Thymus (tissue), 11 donors: ENCODE measurements around the gene FAM13A. TPM values are rescaled to one million over a fixed set of nuclear protein-coding genes. Genes with fewer than 3 reads are reported as not detected.
"Not testable (repeated sequence)": the region's sequence is repeated elsewhere in the genome, so short reads cannot be mapped to it uniquely, and the experiment has no call there.

Source experiments
- DNase-seq, 9 donors: peaks; one replicate each; pipeline ENCODE4 v3.0.0-alpha.2; 2013; ENCODE audit warnings: low spot score in 9 of 9, low read depth in 6 of 9, missing footprints in 1 of 9
- H3K27ac ChIP-seq, 2 donors: one replicate each; pipeline ENCODE4 v1.5.1; 2013; ENCODE audit warnings: control low read depth in 1 of 2, low read depth in 1 of 2, low read length in 1 of 2, mild to moderate bottlenecking in 1 of 2, moderate library complexity in 1 of 2
- H3K27me3 ChIP-seq, 2 donors: one replicate each; pipeline ENCODE4 v1.5.1; 2013; ENCODE audit warnings: low read length in 1 of 2; ENCODE audit not compliant: control insufficient read depth in 2 of 2, insufficient read depth in 1 of 2
- H3K36me3 ChIP-seq, 2 donors: one replicate each; pipeline ENCODE4 v1.5.1; 2013; ENCODE audit warnings: low read length in 1 of 2, mild to moderate bottlenecking in 1 of 2, moderate library complexity in 1 of 2; ENCODE audit not compliant: control insufficient read depth in 2 of 2, insufficient read depth in 2 of 2
- H3K4me1 ChIP-seq, 2 donors: one replicate each; pipeline ENCODE4 v1.5.1; 2013; ENCODE audit warnings: low read length in 2 of 2; ENCODE audit not compliant: control insufficient read depth in 2 of 2, insufficient read depth in 2 of 2
- H3K4me3 ChIP-seq, 2 donors: one replicate each; pipeline ENCODE4 v1.5.1; 2013; ENCODE audit warnings: low read length in 2 of 2, control low read depth in 1 of 2, mild to moderate bottlenecking in 1 of 2
- H3K9me3 ChIP-seq, 2 donors: one replicate each; pipeline ENCODE4 v1.5.1; 2013; ENCODE audit warnings: low read length in 1 of 2, mild to moderate bottlenecking in 1 of 2; ENCODE audit not compliant: control insufficient read depth in 2 of 2, insufficient read depth in 1 of 2
- WGBS: extraction: QIAGEN DNeasy Blood & Tissue Kit; methylation state at CpG from one replicate; pipeline ENCODE4 v1.1.7; 2013; 5-methylcytosine and 5-hydroxymethylcytosine counted together
- polyA plus RNA-seq: library from polyadenylated mRNA; stranded (reverse); fragments of 200-250 nt; gene quantifications from one replicate; pipeline ENCODE4 v1.2.3, GENCODE V29; 2013
- total RNA-seq: library from RNA; stranded (reverse); fragments of 120-200 nt; gene quantifications from one replicate; pipeline ENCODE4 v1.2.4, GENCODE V29; 2013
- donor health status: healthy.

FAM13A gene
- total and polyA plus RNA-seq, 2 donors = 9.0 to 9.3 TPM

GRCh38 chr4:88908521-88908920, 148.5 kb downstream of the FAM13A start:
- DNase-seq = no peak
- no peaks in the 10 kb centered on the region for H3K9me3 ChIP-seq
- H3K27ac ChIP-seq = no peak overlapping the region

GRCh38 chr4:88908003-88908402, 149.0 kb downstream of the FAM13A start:
- 94% methylated on average over 1 of the region's 1 CpG for WGBS
- Histone ChIP-seq H3K4me3 (no peak overlapping the region), H3K9me3 (no peaks in the 10 kb centered on the region), H3K27me3 (no peaks in the 10 kb centered on the region), H3K4me1 (no peaks in the 10 kb centered on the region), H3K36me3 (no peaks in the 10 kb centered on the region), H3K27ac (no peak overlapping the region)
- no peak for DNase-seq

More at GRCh38 chr4:88908521-88908920, 148.5 kb downstream of the FAM13A start:
- no peaks in the 10 kb centered on the region for H3K4me1 ChIP-seq
- no peak overlapping the region for H3K4me3 ChIP-seq
- H3K36me3 ChIP-seq = no peaks in the 10 kb centered on the region
- WGBS = 92% methylated on average over 3 of the region's 3 CpGs
- no peaks in the 10 kb centered on the region for H3K27me3 ChIP-seq

GRCh38 chr4:88907478-88907877, 149.5 kb downstream of the FAM13A start:
- Histone ChIP-seq H3K36me3 (no peaks in the 10 kb centered on the region), H3K27ac (no peak overlapping the region), H3K9me3 (no peaks in the 10 kb centered on the region), H3K27me3 (no peaks in the 10 kb centered on the region), H3K4me1 (no peaks in the 10 kb centered on the region), H3K4me3 (no peak overlapping the region)
- WGBS = 89% methylated on average over 5 of the region's 5 CpGs
- DNase-seq = no peak

GRCh38 chr4:88904240-88904639, 152.7 kb downstream of the FAM13A start:
- not testable (repeated sequence) for H3K27me3 ChIP-seq, H3K36me3 ChIP-seq, H3K4me3 ChIP-seq, H3K27ac ChIP-seq, H3K4me1 ChIP-seq, H3K9me3 ChIP-seq, DNase-seq
- 96% methylated on average over 3 of the region's 3 CpGs for WGBS

- Histone ChIP-seq H3K4me3 (no peak overlapping the region), H3K4me1 (no peaks in the 10 kb centered on the region), H3K36me3 (no peaks in the 10 kb centered on the region), H3K9me3 (no peaks in the 10 kb centered on the region), H3K27ac (no peak overlapping the region), H3K27me3 (no peaks in the 10 kb centered on the region)
- 96% methylated on average over 2 of the region's 2 CpGs for WGBS
- no peak for DNase-seq
Observed at GRCh38 chr4:88900432-88900831, 156.6 kb downstream of the FAM13A start.

GRCh38 chr4:88897752-88898151, 159.2 kb downstream of the FAM13A start:
- Histone ChIP-seq H3K4me3 (no peak overlapping the region), H3K4me1 (no peaks in the 10 kb centered on the region), H3K36me3 (no peaks in the 10 kb centered on the region), H3K27me3 (no peaks in the 10 kb centered on the region), H3K27ac (no peak overlapping the region), H3K9me3 (no peaks in the 10 kb centered on the region)
- DNase-seq = no peak

GRCh38 chr4:88897180-88897579, 159.8 kb downstream of the FAM13A start:
- Histone ChIP-seq H3K27me3 (no peaks in the 10 kb centered on the region), H3K4me3 (no peak overlapping the region), H3K36me3 (no peaks in the 10 kb centered on the region), H3K27ac (no peak overlapping the region), H3K9me3 (no peaks in the 10 kb centered on the region), H3K4me1 (no peaks in the 10 kb centered on the region)
- no peak for DNase-seq
- 94% methylated on average over 2 of the region's 2 CpGs for WGBS

GRCh38 chr4:88893961-88894360, 163.0 kb downstream of the FAM13A start:
- DNase-seq = no peak
- H3K4me3 ChIP-seq = no peak overlapping the region
- WGBS = 100% methylated on average over 1 of the region's 1 CpG
- no peaks in the 10 kb centered on the region for H3K9me3 ChIP-seq
- no peaks in the 10 kb centered on the region for H3K36me3 ChIP-seq
- no peaks in the 10 kb centered on the region for H3K4me1 ChIP-seq
- H3K27me3 ChIP-seq = no peaks in the 10 kb centered on the region
- H3K27ac ChIP-seq = no peak overlapping the region

GRCh38 chr4:88892646-88893045, 164.3 kb downstream of the FAM13A start:
- DNase-seq = no peak
- H3K4me1 ChIP-seq = no peaks in the 10 kb centered on the region
- no peak overlapping the region for H3K4me3 ChIP-seq
- no peaks in the 10 kb centered on the region for H3K36me3 ChIP-seq
- H3K9me3 ChIP-seq = no peaks in the 10 kb centered on the region
- 100% methylated on average over 1 of the region's 1 CpG for WGBS
- H3K27me3 ChIP-seq = no peaks in the 10 kb centered on the region
- H3K27ac ChIP-seq = no peak overlapping the region

GRCh38 chr4:88891636-88892035, 165.3 kb downstream of the FAM13A start:
- Histone ChIP-seq H3K27me3 (no peaks in the 10 kb centered on the region), H3K4me1 (no peaks in the 10 kb centered on the region), H3K36me3 (no peaks in the 10 kb centered on the region), H3K4me3 (no peak overlapping the region), H3K9me3 (no peaks in the 10 kb centered on the region), H3K27ac (no peak overlapping the region)
- WGBS = 94% methylated on average over 1 of the region's 1 CpG
- no peak for DNase-seq
